GM19351 (cell line): ENCODE data around the gene CANT1.
"Not testable (repeated sequence)": the region's sequence is repeated elsewhere in the genome, so short reads cannot be mapped to it uniquely, and the experiment has no call there.

Experiments used
- ATAC-seq: cut with Tn5 transposase; IDR thresholded peaks from one replicate; pipeline ENCODE4 v1.9.1; 2021; ENCODE audit warnings: mild to moderate bottlenecking, moderate library complexity; ENCODE audit not compliant: unreplicated experiment

The CANT1 gene

DNA sequence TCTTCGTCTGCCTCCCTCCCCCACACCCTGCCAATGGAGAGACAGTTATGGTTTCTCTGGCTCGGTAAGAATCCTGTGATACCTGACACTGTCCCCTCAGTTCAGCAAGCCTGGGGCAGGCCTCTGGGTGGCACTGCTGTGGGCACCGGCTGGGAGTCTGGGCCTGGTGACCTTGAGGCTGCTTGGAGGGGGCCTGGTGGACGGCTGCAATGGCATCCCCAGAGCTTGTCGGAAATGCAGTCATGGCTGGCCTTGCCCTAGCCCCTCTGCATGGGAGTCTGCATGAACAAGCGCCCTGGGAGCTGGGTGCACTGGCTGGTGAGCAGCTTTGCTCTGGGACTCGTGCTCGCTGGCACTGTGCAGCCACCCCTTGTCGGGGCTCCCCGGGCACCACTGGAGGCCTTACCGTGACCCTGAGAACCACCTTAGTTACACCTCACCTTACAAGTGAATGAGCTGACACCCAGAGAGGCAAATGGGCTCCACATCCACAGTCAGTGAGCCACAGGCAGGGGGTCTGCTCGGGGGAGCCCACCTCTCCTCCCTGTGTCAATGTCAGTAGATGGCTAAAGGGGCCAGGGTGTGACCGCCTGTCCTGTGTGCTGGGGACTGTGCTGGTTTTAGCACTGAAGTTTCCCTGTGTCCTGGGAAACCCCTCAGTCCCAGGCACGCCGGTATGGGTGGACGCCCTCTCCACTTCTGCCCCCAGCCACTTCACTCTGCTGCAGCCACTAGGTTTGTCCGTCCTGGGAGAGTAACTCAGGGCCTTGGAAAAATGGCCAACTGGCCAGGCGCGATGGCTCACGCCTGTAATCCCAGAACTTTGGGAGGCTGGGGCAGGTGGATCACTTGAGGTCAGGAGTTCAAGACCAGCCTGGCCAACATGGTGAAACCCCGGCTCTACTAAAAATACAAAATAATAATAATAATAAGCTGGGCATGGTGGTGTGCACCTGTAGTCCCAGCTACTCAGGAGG, 31.3 kb downstream of the CANT1 start:
- no peak for ATAC-seq

GRCh38 chr17:78977681-78977943, 32.0 kb downstream of the CANT1 start:
- no peak for ATAC-seq

GRCh38 chr17:78976907-78977680, 32.5 kb downstream of the CANT1 start:
- no peak for ATAC-seq

GRCh38 chr17:78974635-78975591, 34.7 kb downstream of the CANT1 start:
- ATAC-seq = no peak

GRCh38 chr17:78973792-78974520, 35.6 kb downstream of the CANT1 start:
- ATAC-seq = no peak

GRCh38 chr17:78973196-78973595, 36.4 kb downstream of the CANT1 start:
- no peak for ATAC-seq

DNA sequence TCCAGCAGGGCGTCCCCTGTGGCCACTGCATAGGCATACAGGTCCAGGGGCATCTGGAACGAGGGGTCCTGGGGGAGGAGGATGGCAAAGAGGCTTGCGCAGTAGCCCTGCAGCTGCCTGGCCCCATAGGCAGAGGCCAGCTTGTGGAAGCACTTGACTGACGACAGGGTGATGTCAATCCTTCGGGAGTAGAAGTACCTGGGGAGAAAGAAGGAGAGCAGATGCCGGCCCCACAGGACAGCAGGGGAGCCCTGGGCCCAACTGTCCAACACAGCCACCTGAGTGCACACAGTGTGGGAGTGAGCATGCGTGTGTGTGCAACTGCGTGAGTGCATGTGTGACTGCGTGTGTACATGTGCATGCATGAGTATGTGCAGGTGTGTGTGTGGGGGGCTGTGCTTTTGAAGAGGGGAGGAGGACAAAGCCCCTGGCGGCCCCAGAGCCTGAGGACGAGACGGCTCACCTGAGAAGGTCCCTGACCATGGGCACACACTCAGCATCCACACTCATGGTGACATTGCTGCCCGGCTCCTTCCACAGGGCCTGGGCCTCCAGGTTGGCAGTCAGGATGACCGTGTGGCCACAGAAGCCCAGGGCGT, 37.0 kb downstream of the CANT1 start:
- no peak for ATAC-seq

DNA sequence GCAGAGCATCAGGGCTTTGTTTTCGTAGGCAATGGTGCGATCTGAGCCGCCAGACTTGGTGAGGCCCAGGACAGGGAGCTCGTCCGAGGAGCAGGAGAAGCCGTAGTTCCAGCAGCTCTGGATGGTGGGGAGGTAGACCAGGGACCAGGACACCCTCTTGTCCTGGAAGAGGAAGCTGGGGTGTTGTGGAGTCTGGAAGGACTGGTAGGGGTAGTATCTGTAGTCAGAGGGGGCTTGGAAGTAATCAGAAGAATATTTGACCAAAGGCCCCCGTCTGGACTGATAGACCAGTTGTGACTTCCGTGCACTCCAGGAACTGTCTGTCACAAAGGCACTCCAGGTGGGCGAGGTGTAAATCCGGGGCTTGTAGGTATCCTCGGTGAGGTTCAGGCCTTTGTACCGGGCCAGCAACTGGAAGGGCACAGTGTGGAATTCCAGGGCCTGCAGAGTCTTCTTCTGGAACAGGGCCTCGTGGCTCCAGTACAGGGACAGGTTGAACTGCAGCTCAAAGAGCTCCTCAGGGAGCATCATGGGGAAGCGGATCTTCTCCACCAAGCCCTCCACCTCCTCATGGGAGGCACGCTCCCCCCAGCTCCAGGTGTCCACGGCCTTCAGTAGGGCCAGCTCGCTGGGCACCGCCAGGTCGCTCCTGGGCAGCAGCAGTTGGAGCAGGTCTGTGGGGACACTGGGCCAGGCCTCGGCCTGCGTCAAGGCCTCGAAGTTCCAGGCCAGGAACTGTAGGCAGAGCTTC, 37.6 kb downstream of the CANT1 start:
- no peak for ATAC-seq

DNA sequence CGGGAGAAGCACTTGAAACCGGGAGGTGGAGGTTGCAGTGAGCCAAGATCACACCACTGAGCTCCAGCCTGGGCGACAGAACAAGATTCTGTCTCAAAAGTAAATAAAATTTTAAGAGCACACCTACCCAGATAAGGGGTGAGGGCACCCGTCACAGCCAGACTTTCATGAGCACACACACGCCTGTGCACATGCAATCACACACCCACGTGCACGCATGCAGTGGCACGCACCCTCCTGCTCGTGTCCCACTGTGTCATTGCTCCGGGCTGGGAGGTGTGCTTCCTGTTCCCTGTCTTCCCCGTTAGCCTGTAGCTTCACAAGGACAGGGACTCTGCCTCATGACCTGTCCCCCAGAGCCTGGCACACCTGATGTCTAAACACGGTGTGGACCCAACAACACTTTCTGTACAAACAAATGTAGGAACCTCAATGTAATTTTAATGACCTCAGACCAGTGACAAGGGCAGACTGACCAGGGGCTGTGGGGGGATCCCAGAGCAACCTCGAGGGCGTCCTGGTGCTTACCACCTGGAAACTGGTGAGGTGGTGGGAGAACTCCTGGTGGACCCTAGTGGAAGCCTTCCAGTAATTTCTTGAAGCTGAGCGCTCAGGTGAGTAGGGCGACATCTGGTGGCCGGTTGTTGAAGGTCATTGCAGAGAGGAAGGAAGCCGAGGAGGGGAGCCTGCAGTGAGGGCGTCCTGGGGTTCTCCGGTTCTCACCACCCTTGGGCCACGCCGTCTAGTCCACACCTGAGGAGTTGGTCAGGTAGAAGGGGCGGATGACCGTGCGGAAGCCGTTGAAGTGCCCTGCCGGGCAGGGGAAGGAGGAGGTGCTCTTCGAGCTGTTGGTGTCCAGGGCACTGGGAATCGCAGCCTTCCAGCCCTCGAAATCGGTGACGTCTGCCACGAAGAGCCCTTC, 38.5 kb downstream of the CANT1 start:
- no peak for ATAC-seq

DNA sequence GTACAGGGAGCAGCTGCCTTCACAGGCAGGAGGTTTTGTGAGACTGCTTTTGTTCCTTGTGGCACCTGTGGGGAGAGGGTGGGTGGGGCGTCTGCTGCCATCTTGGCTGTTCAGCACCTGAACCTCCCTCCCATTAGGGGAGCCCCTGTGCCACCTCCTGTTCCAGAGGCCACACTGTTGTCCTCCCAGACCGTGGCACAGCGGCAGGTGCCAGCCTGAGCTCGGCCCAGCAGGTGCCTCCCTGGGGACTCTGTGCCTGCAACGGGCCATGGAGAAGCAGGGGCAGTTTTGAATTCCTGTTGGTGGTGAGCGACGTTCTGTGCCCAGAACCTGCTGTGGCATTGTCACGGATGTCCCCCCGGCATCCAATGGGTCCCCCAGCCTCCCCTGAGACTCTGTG, 39.7 kb downstream of the CANT1 start:
- ATAC-seq = no peak

DNA sequence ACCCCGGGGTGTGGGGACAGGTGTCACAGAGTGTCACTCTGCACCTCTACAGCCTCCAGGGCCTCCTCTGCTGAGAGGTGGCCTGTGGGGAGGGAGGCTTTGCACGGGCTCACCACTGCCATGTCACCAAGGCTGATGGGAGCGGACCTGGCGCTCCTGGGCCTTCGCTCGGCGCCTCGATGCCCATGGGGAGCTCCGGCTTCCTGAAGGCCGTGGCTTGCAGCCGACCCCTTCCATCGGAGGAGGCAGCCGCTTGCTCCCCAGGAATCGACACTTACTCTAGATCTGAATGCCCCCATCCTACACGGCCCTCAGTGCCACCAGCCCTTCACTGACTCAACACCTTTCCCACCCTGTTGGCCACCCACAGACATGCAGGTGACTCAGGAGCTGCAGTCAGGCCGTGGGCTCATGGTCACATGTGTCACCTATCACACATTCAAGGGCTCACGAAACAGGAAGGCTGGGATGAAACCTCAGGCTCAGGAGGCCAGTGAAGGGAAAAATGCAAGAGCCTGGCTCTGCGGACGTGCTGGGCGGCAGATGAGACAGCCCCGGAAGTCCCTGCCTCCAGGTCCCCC, 41.7 kb downstream of the CANT1 start:
- ATAC-seq = no peak

- no peak for ATAC-seq
These were observed 42.5 kb downstream of the CANT1 start for GRCh38 chr17:78966910-78967600.

DNA sequence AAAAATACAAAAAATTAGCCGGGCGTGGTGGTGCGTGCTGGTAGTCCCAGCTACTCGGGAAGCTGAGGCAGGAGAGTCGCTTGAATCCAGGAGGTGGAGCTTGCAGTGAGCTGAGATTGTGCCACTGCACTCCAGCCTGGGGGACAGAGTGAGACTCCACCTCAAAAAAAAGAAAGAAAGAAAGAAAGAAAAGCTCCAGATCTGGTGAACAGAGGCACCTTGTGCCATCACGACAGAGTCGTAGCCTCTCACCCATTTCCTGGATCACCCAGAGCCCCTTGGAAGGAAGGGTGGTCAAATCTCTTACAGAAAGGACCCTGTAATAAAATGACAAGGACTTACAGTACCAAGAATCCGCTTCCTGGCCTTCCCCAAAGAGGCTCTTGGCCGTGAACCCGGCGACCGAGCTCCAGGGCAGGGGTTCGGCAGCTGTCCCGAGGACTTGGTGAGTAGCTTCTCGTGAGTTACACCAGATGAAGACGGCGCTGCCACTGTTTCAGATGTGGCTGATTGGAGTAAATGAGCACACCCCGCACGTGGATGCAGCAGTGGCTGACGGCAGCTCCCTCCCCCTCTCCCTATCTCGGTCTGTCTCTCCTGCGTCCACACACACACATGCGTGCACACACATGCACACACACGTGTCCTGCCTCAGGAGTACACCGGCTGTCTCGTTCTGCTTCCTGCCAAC, 43.3 kb downstream of the CANT1 start:
- ATAC-seq = no peak

DNA sequence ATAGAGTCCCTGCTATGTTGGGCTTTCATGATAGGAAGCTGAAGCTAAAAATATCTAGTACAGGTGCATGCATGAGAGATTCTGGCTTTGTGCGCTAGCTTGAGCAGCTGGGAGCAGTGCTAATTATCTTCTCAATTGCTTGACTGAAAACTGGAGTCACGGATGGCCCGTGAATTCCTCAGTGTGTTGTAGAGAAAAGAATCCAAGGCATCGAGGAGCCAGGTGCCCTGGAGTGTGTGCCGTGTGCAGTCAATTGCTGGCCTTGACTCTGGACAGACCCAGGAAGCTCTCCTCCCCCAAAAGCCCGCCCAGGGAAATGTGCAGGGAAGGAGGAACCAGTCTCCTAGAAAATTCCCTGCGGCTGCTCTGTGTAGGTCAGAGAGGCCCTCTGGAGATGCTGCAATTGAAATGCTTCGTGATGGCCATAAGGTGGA, 44.1 kb downstream of the CANT1 start:
- no peak for ATAC-seq

DNA sequence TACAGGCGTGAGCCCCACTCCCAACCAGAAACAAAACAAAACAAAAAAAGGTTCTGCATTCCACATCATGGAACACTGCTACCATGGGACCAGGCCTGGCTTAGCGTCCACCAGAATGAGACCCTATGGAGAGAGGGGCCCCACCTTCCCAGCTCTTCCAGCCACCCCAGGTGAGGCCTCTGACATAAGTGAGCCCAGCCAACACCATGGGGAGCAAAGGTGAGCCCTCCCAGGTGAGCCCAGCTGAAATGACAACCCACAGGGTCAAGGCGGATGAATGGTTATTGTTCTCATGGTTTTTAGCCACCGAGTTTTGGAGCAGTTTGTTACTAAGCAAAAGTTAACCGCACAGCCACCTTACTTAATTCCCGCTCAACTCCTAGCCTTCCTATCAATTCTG, 46.2 kb downstream of the CANT1 start:
- no peak for ATAC-seq

- ATAC-seq = not testable (repeated sequence)
These were observed 46.6 kb downstream of the CANT1 start for GRCh38 chr17:78962984-78963348.
